GM18519 (cell line): Measurements from ENCODE around the gene GPC4.

ENCODE experiments used
- ATAC-seq: cut with Tn5 transposase; IDR thresholded peaks from one replicate; pipeline ENCODE4 v1.9.1; 2021; ENCODE audit warnings: mild to moderate bottlenecking, moderate library complexity; ENCODE audit not compliant: unreplicated experiment, low FRiP score

The GPC4 gene

GRCh38 chrX:133250184-133251100, 164.8 kb downstream of the GPC4 start:
- no peak for ATAC-seq
